Mammary epithelial cell (primary cell): ENCODE data around the gene YRDC.

ENCODE experiments used
- CTCF ChIP-seq, 2 donors: IDR thresholded peaks in 1 of 2; conservative IDR thresholded peaks in 1 of 2; 2 replicates each; pipeline ENCODE4 v1.5.1; 2011 to 2012; ENCODE audit warnings: inconsistent platforms in 2 of 2, low read length in 2 of 2, mild to moderate bottlenecking in 2 of 2, control low read depth in 1 of 2, low read depth in 1 of 2; ENCODE audit not compliant: insufficient read depth in 1 of 2; ENCODE audit errors: extremely low read depth in 1 of 2
- EZH2 ChIP-seq: IDR thresholded peaks from 2 replicates; pipeline ENCODE4 v1.6.1; 2012; ENCODE audit warnings: low read length, inconsistent platforms, borderline replicate concordance

DNA sequence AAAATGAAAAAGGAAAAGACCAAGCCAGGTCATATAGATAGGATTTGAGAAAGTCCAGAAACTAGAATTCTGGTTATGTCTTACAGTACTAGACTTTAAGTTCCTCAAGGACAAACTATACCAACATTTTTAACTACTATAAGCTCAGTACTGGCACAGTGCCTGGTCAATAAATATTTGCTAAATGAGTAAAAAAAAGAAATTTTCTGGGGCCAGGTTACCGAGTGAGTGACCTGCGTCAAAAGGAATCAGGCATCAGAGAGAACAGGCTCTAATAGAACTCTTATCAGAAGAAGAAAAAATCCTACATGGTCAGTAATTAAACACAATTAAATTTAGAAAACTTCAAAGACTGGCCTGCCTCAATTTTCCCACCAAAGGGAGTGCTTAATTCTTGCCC is 23.8 kb upstream of the YRDC start:
- TF ChIP-seq CTCF (conservative IDR thresholded peaks at IDR 0.05 in 1 of 2, IDR thresholded peaks at IDR 0.05 in 1 of 2; ENCODE audit: extremely low read depth in 1 of 2, insufficient read depth in 1 of 2, low read depth in 1 of 2, low read length in 2 of 2) (no peak), EZH2 (no peak)
